Gastroesophageal sphincter (tissue), 4 donors: ENCODE results near the gene TMC1. TPM values are rescaled to one million over a fixed set of nuclear protein-coding genes. Genes with fewer than 3 reads are reported as not detected.

Experiments used
- ATAC-seq: fragments of 150-250 bp; one replicate; pipeline ENCODE4 v1.9.1; 2016; ENCODE audit warnings: mild to moderate bottlenecking, moderate library complexity
- H3K27ac ChIP-seq, 4 donors: fragments of 200-600 bp; sonication (generic) in 3 of 4; 1 replicate in 3 of 4; 2 replicates in 1 of 4; pipeline ENCODE4 v1.5.1; 2016 to 2019
- H3K27me3 ChIP-seq: fragments of 200-600 bp; sonication (generic); one replicate; pipeline ENCODE4 v1.5.1; 2019
- H3K36me3 ChIP-seq, 2 donors: fragments of 200-600 bp; sonication (generic); one replicate each; pipeline ENCODE4 v1.5.1; 2019; ENCODE audit warnings: control low read depth in 1 of 2
- H3K4me1 ChIP-seq, 3 donors: fragments of 200-600 bp; sonication (generic); 1 replicate in 2 of 3; 2 replicates in 1 of 3; pipeline ENCODE4 v1.5.1; 2016 to 2019; ENCODE audit warnings: control low read depth in 2 of 3
- H3K4me3 ChIP-seq, 2 donors: fragments of 200-600 bp; sonication (generic); one replicate each; pipeline ENCODE4 v1.5.1; 2019; ENCODE audit warnings: mild to moderate bottlenecking in 1 of 2, moderate library complexity in 1 of 2
- H3K9me3 ChIP-seq, 3 donors: fragments of 200-600 bp; sonication (generic); one replicate each; pipeline ENCODE4 v1.5.1; 2017 to 2019; ENCODE audit warnings: control low read depth in 2 of 3
- CTCF ChIP-seq, 4 experiments: fragments of 200-600 bp in 2 of 4; fragments of 450-650 bp in 2 of 4; sonication (generic) in 1 of 4; IDR thresholded peaks; one replicate each; pipeline ENCODE4 v1.5.1; 2017 to 2019; ENCODE audit warnings: antibody characterized with exemption in 4 of 4, mild to moderate bottlenecking in 2 of 4, moderate library complexity in 2 of 4
- EP300 ChIP-seq: sonication (generic); formaldehyde crosslinking; IDR thresholded peaks from one replicate; pipeline ENCODE4 v1.6.1; 2017; ENCODE audit warnings: antibody characterized with exemption, mild to moderate bottlenecking
- POLR2A ChIP-seq, 2 donors: fragments of 450-650 bp; IDR thresholded peaks; one replicate each; pipeline ENCODE4 v1.6.1; 2017; ENCODE audit warnings: antibody characterized with exemption in 2 of 2, mild to moderate bottlenecking in 2 of 2, moderate library complexity in 1 of 2
- POLR2AphosphoS5 ChIP-seq: sonication (generic); formaldehyde crosslinking; IDR thresholded peaks from one replicate; pipeline ENCODE4 v1.6.1; 2017; ENCODE audit warnings: antibody characterized with exemption
- WGBS, 2 donors: methylation state at CpG; one replicate each; pipeline ENCODE4 v1.1.5; 2018; ENCODE audit warnings: low coverage in 1 of 2; 5-methylcytosine and 5-hydroxymethylcytosine counted together
- total RNA-seq, 4 donors: library from RNA; depleted of rRNA; stranded (reverse); fragments of >200 nt; gene quantifications; one replicate each; pipeline ENCODE4 v1.1.0, GENCODE V29; 2016

Gene TMC1
- total RNA-seq, 4 donors from 2014 or later: not detected

GRCh38 chr9:72674961-72675360 is 153.6 kb downstream of the TMC1 start:
- 93 to 100% methylated on average over 1 to 2 of the region's 2 CpGs for WGBS, 2 donors
- no peak for ATAC-seq
- no peak overlapping the region for H3K27ac ChIP-seq

GRCh38 chr9:72675586-72675985 is 154.2 kb downstream of the TMC1 start:
- no peak for ATAC-seq
- H3K4me3 ChIP-seq: no peak overlapping the region
- no peak overlapping the region for H3K27ac ChIP-seq
- TF ChIP-seq EP300 (no peak), CTCF (IDR thresholded peaks at IDR 0.05) (no peak), POLR2A (IDR thresholded peaks at IDR 0.05) (no peak), POLR2AphosphoS5 (no peak)
- 62% methylated on average over 1 of the region's 1 CpG; no CpG with 5 or more reads in 1 of the 2 donors for WGBS, 2 donors
- no peaks in the 10 kb centered on the region for H3K36me3 ChIP-seq
- H3K4me1 ChIP-seq: no peaks in the 10 kb centered on the region
- no peaks in the 10 kb centered on the region for H3K27me3 ChIP-seq
- H3K9me3 ChIP-seq: no peaks in the 10 kb centered on the region

More at GRCh38 chr9:72674961-72675360, 153.6 kb downstream of the TMC1 start:
- no peak overlapping the region for H3K4me3 ChIP-seq
- TF ChIP-seq EP300 (no peak), POLR2AphosphoS5 (no peak), CTCF (IDR thresholded peaks at IDR 0.05) (no peak), POLR2A (IDR thresholded peaks at IDR 0.05) (no peak)
- no peaks in the 10 kb centered on the region for H3K27me3 ChIP-seq
- no peaks in the 10 kb centered on the region for H3K36me3 ChIP-seq
- no peaks in the 10 kb centered on the region for H3K9me3 ChIP-seq
- no peaks in the 10 kb centered on the region for H3K4me1 ChIP-seq

GRCh38 chr9:72680593-72681282 is 159.3 kb downstream of the TMC1 start:
- Histone ChIP-seq H3K4me1 (no peaks in the 10 kb centered on the region), H3K4me3 (no peak overlapping the region), H3K27ac (no peak overlapping the region), H3K27me3 (no peaks in the 10 kb centered on the region), H3K36me3 (no peaks in the 10 kb centered on the region), H3K9me3 (no peaks in the 10 kb centered on the region)
- WGBS, 2 donors: 21 to 38% methylated on average over 1 to 2 of the region's 2 CpGs
- ATAC-seq: no peak
- TF ChIP-seq EP300 (no peak), CTCF (IDR thresholded peaks at IDR 0.05) (no peak), POLR2A (IDR thresholded peaks at IDR 0.05) (no peak), POLR2AphosphoS5 (no peak)

- no peaks in the 10 kb centered on the region for H3K27me3 ChIP-seq
Observed at GRCh38 chr9:72681283-72681630, 159.8 kb downstream of the TMC1 start.

More at GRCh38 chr9:72681283-72681630, 159.8 kb downstream of the TMC1 start:
- H3K27ac ChIP-seq: no peak overlapping the region
- H3K4me3 ChIP-seq: no peak overlapping the region
- H3K9me3 ChIP-seq: no peaks in the 10 kb centered on the region
- ATAC-seq: no peak
- 44 to 78% methylated on average over 1 of the region's 1 CpG for WGBS, 2 donors
- H3K4me1 ChIP-seq: no peaks in the 10 kb centered on the region
- TF ChIP-seq POLR2A (IDR thresholded peaks at IDR 0.05) (no peak), CTCF (IDR thresholded peaks at IDR 0.05) (no peak), POLR2AphosphoS5 (no peak), EP300 (no peak)
- H3K36me3 ChIP-seq: no peaks in the 10 kb centered on the region
